Choroid plexus epithelial cell (primary cell): ENCODE measurements around the gene RPL35.

Experiments
- DNase-seq: peaks from one replicate; pipeline ENCODE4 v3.0.0-alpha.2; 2010; ENCODE audit warnings: low read depth
- H3K4me3 ChIP-seq: 2 replicates; pipeline ENCODE4 v1.5.1; 2011; ENCODE audit warnings: low read depth, mild to moderate bottlenecking, control low read depth, low read length, moderate library complexity
- TF ChIP-seq, protein P1 (sequence below): conservative IDR thresholded peaks from 2 replicates; pipeline ENCODE4 v1.5.1; 2011; ENCODE audit warnings: low read depth, mild to moderate bottlenecking, control low read depth, inconsistent platforms, low read length, moderate library complexity

RPL35 gene

DNA sequence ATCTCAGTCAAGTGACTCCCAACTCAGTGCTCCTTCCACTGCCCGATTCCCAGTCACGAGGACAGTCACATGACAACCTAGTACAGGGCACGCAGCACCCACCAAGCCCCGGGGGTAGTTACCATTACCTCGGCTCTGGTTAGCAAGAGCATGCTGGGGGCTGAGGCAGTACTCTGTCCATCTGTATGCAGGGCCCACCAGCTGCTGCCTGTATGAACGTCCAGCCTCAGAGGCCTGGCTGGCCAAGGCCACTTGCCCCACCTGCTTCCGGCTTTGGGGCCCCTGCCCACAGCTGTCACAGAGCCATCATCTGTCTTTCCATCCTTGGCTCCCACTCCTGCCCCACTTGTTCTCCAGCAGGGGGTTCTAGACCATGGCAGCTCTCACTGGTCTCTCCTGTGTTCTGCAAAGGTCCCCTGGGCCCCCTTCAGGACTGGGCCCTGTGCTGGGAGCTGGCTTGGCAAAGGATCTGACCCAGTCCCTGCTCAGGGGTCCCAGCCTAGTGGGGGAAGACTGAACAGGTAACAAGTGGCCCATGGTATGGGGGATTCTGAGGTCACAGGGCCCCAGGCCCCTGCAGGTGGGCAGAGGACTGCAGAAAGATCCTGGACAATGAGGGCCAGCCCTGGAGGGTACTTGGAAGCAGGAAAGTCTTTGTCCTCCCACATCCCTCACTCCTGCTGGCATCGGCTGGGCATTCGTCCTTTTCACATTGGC is 3.3 kb downstream of the RPL35 start:
- DNase-seq, result no peak
- no peak overlapping the region for H3K4me3 ChIP-seq
- TF ChIP-seq, protein P1, sequence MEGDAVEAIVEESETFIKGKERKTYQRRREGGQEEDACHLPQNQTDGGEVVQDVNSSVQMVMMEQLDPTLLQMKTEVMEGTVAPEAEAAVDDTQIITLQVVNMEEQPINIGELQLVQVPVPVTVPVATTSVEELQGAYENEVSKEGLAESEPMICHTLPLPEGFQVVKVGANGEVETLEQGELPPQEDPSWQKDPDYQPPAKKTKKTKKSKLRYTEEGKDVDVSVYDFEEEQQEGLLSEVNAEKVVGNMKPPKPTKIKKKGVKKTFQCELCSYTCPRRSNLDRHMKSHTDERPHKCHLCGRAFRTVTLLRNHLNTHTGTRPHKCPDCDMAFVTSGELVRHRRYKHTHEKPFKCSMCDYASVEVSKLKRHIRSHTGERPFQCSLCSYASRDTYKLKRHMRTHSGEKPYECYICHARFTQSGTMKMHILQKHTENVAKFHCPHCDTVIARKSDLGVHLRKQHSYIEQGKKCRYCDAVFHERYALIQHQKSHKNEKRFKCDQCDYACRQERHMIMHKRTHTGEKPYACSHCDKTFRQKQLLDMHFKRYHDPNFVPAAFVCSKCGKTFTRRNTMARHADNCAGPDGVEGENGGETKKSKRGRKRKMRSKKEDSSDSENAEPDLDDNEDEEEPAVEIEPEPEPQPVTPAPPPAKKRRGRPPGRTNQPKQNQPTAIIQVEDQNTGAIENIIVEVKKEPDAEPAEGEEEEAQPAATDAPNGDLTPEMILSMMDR, result peak; percentile 26

DNA sequence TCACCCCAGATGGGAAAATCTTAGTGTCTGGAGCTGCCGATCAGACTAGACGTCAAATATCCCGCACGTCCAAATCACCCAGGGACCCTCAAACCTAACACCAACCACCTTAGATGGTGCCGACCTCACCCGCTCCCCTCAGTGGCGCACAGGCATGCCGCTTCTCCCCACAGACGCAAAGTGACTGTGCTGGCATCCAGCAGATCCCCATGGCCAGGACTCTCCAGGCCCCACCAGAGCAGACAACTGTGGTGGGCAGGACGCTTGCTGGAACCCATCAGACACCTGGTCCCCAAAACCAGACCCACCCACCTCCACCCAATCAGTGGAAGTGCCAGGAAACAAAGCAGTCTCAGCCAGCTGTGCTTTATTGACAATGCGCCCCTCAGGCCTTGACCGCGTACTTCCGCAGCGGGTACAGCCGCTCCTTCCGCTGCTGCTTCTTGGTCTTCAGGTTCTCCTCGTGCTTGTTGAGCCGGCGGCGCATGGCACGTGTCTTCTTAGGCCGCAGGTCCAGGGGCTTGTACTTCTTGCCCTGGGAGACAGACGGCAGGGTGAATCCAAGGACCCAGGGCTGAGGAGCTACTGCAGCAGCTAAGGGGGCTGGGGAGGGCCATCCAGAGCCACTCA is 4.1 kb downstream of the RPL35 start:
- DNase-seq, result no peak
- H3K4me3 ChIP-seq, result no peak overlapping the region
- TF ChIP-seq, protein P1, result no peak

DNA sequence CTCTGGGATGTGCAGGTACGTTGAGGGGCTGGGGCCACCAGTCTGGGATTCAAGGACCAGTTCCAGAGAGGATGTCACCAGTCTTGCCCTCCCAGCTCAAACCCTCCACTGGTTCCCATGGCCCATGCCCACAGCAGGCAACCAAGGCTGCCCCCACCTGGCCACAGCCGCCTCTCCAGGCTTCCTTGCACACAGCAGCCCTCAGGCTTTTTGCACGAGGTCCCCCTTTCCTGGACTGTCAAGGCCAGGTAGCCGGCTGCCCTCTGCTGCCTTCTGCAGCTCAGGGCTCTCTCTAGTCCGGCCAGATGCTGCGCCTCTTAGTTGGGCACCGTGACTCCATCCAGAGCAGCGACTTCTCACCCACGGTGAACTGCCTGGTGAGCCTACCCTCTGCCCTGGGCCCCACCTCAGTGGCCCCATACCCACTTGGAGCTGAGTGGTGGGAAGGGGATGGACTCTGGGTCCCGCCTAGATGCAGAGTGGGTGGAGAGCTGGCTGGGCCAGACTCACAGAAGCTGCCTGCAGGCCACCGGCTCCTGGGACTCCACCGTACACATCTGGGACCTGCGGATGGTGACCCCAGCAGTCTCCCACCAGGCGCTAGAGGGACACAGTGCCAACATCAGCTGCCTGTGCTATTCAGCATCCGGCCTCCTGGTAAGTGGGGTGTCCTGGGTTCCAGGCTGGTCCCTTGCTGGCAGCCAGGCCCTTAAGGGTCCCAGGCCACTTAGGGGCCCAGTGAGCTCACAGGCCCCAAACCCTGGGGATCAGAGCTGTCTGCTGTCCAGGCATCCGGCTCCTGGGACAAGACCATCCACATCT is 5.6 kb downstream of the RPL35 start:
- peak; percentile 31 for DNase-seq
- H3K4me3 ChIP-seq, result no peak overlapping the region
- TF ChIP-seq, protein P1, result peak; percentile 55

DNA sequence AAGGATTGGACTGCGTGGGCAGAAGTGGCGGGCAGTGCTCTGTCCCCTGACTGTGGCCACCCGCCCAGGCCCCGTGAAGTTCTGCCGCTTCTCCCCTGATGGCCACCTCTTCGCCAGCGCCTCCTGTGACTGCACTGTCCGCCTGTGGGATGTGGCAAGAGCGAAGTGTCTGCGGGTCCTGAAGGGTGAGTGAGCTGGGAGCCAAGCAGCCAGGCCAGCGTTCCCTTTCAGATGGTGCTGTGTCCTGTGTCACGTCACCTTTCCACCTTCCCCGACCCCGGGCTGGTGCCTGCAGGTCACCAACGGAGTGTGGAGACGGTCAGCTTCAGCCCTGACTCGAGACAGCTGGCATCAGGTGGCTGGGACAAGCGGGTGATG is 6.2 kb downstream of the RPL35 start:
- TF ChIP-seq, protein P1, result no peak
- H3K4me3 ChIP-seq, result no peak overlapping the region
- no peak for DNase-seq

DNA sequence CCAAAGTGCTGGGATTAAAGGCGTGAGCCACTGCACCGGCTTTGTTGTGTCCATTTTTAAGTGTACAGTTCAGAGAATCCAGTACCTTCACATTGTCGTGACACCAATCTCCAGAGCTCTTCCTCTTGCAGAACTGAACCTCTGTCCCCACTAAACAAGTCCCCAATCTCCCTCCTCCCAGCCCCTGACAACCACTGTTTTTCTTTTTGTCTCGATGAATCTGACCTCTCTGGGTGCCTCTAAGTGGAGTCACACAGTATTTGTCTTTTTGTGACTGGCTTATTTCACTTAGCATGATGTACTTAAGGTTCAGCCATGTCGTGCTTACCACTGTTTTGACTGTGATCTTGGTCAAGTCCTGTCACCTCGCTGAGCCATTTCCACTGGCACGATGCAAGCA is 6.9 kb downstream of the RPL35 start:
- H3K4me3 ChIP-seq, result no peak overlapping the region

DNA sequence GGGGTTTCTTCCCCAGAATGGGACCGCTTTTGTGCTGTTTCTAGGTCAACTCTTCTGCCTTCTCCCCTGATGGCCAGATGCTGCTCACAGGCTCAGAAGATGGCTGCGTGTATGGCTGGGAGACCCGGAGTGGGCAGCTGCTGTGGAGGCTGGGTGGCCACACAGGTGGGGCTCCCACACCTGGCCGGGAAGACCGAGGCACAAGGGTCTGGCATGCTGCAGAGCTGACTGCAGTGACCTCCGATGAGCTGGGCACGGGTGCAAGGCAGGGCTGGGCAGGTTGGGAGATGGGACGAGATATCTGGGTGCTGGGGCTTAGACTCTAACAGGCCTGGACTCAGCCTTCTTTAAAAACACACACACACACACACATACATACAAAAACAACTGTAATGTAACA is 7.6 kb downstream of the RPL35 start:
- TF ChIP-seq, protein P1, result no peak
- DNase-seq, result no peak
- H3K4me3 ChIP-seq, result no peak overlapping the region

More for the DNA sequence above, 6.9 kb downstream of the RPL35 start:
- no peak for DNase-seq
- TF ChIP-seq, protein P1, result no peak
